22Rv1 (cell line): ENCODE data around the gene SLC7A11.

Source experiments
- CTCF ChIP-seq: fragments of 450-650 bp; IDR thresholded peaks from 2 replicates; pipeline ENCODE4 v1.5.1; 2017; ENCODE audit warnings: mild to moderate bottlenecking
- ZFX ChIP-seq: fragments of 450-650 bp; IDR thresholded peaks from 2 replicates; pipeline ENCODE4 v1.6.1; 2017; ENCODE audit warnings: antibody characterized with exemption, borderline replicate concordance

DNA sequence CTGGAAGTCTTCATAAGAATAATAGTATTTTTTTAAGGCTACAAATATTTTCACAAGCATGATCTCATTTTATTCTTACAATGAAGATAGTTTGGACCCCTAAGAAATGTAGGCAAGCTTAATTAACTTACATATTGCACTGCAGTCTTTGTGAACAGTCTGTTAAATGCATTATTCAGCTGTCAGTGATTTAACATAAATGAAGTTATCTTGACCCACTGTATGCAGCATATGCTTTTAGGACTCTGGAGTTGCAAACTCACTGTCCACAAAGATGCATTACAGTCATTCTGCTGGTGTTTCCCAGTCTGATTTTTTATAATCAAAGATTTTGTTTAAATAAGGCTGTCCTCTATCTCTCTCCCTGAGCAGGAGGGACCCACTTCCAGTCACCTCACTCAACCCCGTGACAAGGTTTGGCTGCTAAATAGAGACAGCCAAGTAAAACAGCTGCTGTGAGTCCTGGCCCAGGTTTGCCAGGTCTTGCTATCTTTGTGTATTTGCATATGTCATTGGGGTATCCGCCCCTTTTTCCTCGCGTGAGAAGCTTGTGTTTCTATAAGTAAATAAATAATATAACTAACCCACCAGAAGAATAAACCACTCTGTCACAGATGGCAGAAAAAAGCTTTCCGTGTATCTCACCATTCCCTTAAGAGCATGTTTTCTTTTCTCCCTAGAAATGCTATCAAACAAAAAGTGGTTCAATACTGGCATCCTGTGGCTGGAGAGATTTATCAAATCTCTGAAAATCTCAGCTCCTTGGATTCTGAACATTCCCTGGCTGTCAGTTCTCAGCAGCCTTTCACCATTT lies 67.0 kb downstream of the SLC7A11 start:
- TF ChIP-seq ZFX (no peak), CTCF (no peak)
